GM19035 (cell line): Measurements from ENCODE around the gene GRID1.
"Not testable (repeated sequence)": the region's sequence is repeated elsewhere in the genome, so short reads cannot be mapped to it uniquely, and the experiment has no call there.

ENCODE experiments used
- ATAC-seq: cut with Tn5 transposase; IDR thresholded peaks from one replicate; pipeline ENCODE4 v1.9.1; 2021; ENCODE audit not compliant: unreplicated experiment

Gene GRID1

GRCh38 chr10:86176850-86177536 lies 189.6 kb downstream of the GRID1 start:
- no peak for ATAC-seq

- not testable (repeated sequence) for ATAC-seq
Observed at GRCh38 chr10:86175476-86175875, 191.1 kb downstream of the GRID1 start.

- ATAC-seq: no peak
Observed at GRCh38 chr10:86172301-86172700, 194.3 kb downstream of the GRID1 start.

- no peak for ATAC-seq
Observed at GRCh38 chr10:86170255-86171108, 196.1 kb downstream of the GRID1 start.

- no peak for ATAC-seq
Observed at GRCh38 chr10:86169506-86170254, 196.9 kb downstream of the GRID1 start.

- no peak for ATAC-seq
Observed at GRCh38 chr10:86169066-86169465, 197.5 kb downstream of the GRID1 start.

GRCh38 chr10:86168256-86168655 lies 198.3 kb downstream of the GRID1 start:
- ATAC-seq: no peak

- ATAC-seq: no peak
Observed at GRCh38 chr10:86167762-86168128, 198.8 kb downstream of the GRID1 start.

GRCh38 chr10:86167121-86167761 lies 199.4 kb downstream of the GRID1 start:
- ATAC-seq: no peak

- no peak for ATAC-seq
Observed at GRCh38 chr10:86165666-86166065, 200.9 kb downstream of the GRID1 start.

GRCh38 chr10:86164960-86165630 lies 201.5 kb downstream of the GRID1 start:
- no peak for ATAC-seq

GRCh38 chr10:86164174-86164774 lies 202.3 kb downstream of the GRID1 start:
- ATAC-seq: no peak

- no peak for ATAC-seq
Observed at GRCh38 chr10:86163522-86164173, 202.9 kb downstream of the GRID1 start.

GRCh38 chr10:86162696-86163400 lies 203.7 kb downstream of the GRID1 start:
- no peak for ATAC-seq

GRCh38 chr10:86162036-86162435 lies 204.6 kb downstream of the GRID1 start:
- ATAC-seq: no peak

- ATAC-seq: no peak
Observed at GRCh38 chr10:86160890-86161585, 205.6 kb downstream of the GRID1 start.

GRCh38 chr10:86159797-86160196 lies 206.8 kb downstream of the GRID1 start:
- no peak for ATAC-seq
